Nucleus accumbens (tissue), 56 donors: ENCODE results near the gene KCNN4.
A peak's percentile ranks its signal among the peaks of the same experiment; 100 is the strongest.
"Not testable (repeated sequence)": the region's sequence is repeated elsewhere in the genome, so short reads cannot be mapped to it uniquely, and the experiment has no call there.

Experiments used
- DNase-seq, 56 donors: peaks; one replicate each; lab custom pipeline; 2025; lab: John Stamatoyannopoulos, UW

KCNN4 gene

GRCh38 chr19:43780706-43781525 is at the start of gene KCNN4:
Gene KCNN4, minus strand, starts transcription at chr19:43780973. Its CDS starts 112 bp downstream, at chr19:43780861.
- DNase-seq: peak in 4 of 56 donors; percentile 11 to 21 (median 14)

DNA sequence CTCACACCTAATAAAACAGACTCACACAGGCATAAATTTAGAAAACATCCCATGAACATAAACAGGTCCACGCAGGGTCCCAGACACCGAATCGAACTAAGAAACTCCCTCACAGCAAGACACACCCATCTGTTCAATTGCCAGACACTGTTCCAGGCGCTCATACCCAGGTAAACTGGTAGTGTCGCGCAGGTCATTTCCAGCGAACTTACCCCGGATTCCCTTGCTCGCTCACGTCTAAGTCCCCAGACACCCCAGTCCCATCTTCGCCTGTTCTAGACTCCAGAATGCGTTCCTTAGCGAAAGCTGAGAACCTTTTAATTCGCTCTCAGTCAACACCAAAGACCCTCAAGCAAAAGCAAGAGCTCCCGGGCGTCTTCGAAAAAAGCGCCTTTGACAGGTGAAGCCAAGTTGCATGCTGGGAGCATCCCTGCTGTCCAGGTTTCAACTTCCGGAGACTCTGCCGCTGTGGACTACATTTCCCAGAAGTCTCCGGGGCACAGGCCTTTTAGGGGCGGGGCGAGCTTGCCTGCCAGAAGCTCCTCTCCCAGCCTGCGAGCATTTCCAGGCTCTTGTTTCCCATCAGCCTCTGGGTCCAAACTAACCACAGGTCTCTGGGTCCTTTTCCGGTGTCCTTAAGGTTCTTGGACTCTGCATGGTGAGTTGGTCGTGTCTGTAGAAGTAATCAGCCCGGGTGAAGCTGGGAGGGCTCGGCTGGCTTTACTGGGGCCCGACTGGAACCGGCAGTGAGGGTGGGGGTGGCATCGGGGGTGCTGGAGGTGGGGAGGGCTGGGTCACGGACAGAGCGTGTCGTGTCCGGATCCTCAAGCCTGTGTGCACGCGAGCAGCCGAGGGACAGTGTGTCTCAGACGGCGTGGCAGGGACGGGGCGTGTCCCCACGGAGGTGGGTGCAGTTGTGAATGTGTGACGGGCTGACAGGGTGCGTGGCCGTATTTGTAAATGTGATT is 46.3 kb upstream of the KCNN4 start, which contains the start of gene ZNF283:
TSS of gene ZNF283 (plus strand) at position 535 of the 968 bp plus-strand sequence. CDS start 6,184 bp downstream, outside the sequence.
- peak; percentile 27 to 95 (median 87) for DNase-seq

DNA sequence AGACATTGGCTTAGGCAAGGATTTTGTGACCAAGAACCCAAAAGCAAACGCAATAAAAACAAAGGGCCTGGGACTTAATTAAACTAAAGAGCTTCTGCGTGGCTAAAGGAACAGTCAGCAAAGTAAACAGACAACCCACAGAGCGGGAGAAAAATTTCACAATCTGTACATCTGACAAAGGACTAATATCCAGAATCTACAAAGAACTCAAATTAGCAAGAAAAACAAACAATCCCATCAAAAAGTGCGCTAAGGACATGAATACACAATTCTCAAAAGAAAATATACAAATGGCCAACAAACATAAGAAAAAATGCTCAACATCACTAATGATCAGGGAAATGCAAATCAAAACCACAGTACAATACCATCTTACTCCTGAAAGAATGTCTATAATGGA is 43.8 kb upstream of the KCNN4 start:
- DNase-seq: not testable (repeated sequence)

DNA sequence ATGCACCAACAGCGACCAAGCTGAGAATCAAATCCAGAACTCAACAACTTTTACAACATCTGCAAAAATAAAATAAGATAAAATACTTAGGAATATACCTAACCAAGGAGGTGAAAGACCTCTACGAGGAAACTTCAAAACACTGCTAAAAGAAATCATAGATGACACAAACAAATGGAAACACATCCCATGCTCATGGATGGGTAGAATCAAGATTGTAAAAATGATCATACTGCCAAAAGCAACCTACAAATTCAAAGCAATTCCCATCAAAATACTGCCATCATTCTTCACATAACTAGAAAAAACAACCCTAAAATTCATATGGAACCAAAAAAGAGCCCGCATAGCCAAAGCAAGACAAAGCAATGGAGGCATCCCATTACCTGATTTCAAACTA is 43.1 kb upstream of the KCNN4 start:
- not testable (repeated sequence) for DNase-seq

GRCh38 chr19:43820884-43821215 is 40.1 kb upstream of the KCNN4 start:
- DNase-seq: no peak

DNA sequence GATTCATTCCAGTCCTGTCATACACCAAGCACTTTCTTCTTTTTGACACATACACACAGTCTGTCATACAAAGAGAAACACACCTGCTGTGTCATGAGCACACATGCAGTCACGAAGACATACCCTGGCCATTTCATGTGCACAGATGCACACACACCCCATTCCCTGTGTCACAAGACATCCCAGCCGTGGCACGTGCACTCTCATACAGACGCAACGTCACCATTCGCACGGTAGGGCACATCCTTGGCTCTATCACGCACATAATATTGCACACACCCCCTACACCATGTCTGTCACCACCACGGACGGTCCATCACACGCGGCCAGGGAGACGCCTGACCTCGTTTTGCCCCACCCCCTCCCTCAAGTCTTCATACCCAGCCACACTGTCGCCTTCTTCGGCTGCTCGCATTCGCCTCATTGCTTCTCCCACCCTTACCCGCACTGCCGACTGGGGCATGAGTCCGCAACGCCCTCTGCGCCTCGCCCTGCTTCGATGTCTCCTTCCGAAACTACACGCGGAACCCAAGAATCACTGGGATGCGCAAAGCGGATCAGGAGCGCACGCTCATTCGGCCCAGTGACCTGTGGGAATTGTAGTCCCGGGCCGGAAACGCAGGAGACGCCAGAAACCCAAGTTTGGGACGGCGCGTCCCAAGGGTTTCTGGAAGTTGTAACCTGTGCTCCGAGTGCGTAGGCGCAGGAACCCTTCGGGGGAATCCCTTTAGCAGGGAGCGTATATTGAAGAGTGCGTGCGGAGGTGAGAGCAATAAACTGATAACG is 39.5 kb upstream of the KCNN4 start:
- DNase-seq: peak in 47 of 56 donors; percentile 8 to 76 (median 34)

GRCh38 chr19:43818500-43818899 is 37.7 kb upstream of the KCNN4 start:
- no peak for DNase-seq

GRCh38 chr19:43817454-43817853 is 36.7 kb upstream of the KCNN4 start:
- not testable (repeated sequence) for DNase-seq

- DNase-seq: no peak
Measured at GRCh38 chr19:43814663-43815352, 34.0 kb upstream of the KCNN4 start.

DNA sequence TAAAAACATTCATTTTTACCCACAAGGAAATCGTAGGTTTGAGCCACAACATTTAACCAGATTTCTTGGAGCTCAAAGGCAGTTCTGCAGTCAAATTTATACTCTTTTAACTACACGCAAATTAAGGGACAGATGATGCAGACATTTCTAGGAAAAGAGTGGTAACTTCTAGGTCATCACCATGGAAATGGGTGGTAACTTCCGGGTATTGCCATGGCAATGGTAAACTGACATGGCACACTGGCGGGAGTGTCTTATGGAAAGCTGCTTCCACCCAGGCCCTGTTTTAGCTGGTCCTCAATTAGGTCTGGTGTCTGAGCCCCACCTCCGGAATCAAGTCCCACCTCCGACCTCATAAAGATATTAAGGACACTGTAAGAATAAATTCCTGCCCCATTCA is 31.9 kb upstream of the KCNN4 start:
- DNase-seq: peak in 1 of 56 donors; percentile 0

DNA sequence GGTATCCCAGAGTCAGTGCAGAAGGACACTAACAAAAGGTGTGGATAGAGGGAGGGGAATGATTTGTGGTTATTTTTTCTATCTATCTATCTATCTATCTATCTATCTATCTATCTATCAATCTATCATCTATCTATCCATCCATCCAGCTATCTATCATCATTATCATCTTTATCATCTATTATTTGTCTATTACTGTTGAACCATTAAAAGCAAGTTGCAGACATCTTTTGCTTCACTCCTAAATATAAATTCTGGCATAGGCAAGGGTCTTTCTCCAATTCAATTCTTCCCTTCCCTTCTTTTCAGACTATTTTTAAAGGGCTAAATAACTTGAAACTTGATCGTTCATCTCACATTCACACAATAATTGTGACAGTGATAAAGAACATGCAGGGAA is 31.5 kb upstream of the KCNN4 start:
- DNase-seq: no peak

GRCh38 chr19:43811837-43812236 is 31.1 kb upstream of the KCNN4 start:
- no peak for DNase-seq

- DNase-seq: no peak
Measured at GRCh38 chr19:43809762-43810696, 29.3 kb upstream of the KCNN4 start.

DNA sequence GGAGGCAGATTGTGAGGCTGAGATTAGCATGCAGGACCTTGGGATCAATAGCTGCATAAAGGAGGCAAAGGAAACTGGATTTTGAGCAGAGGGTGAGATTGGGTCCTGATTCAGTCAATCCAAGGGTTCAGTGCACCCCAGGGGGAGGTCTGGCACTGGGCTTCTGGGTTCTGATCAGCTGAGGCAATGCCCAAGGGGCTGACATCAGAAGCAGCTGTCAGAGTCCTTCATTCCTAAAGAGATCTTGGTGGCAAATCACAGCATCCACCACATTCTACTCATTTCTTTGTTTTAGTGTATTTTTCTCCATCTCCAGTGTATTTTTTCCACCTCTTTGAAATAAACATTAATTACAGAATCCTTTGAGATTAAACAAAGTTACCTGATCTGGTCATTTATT is 26.9 kb upstream of the KCNN4 start:
- no peak for DNase-seq

GRCh38 chr19:43806848-43807247 is 26.1 kb upstream of the KCNN4 start:
- no peak for DNase-seq

GRCh38 chr19:43806401-43806800 is 25.6 kb upstream of the KCNN4 start:
- DNase-seq: not testable (repeated sequence)

- peak in 5 of 56 donors; percentile 6 to 17 (median 14) for DNase-seq
Measured at GRCh38 chr19:43804432-43804831, 23.7 kb upstream of the KCNN4 start.

- DNase-seq: no peak
Measured at GRCh38 chr19:43802216-43802951, 21.6 kb upstream of the KCNN4 start, which contains the start of gene LYPD5. Gene LYPD5, minus strand, starts transcription at chr19:43802447. Its CDS starts 67 bp downstream, at chr19:43802380.
